Gastrocnemius medialis (tissue), 4 donors: Measurements from ENCODE around the gene MPPED2.

ENCODE experiments used
- POLR2A ChIP-seq, 2 donors: fragments of 450-650 bp; IDR thresholded peaks; one replicate each; pipeline ENCODE4 v1.6.1; 2017; ENCODE audit warnings: antibody characterized with exemption in 2 of 2, mild to moderate bottlenecking in 2 of 2, moderate library complexity in 2 of 2
- TF ChIP-seq, protein P1 (sequence below), 5 experiments: fragments of 450-650 bp in 3 of 5; fragments of 200-600 bp in 2 of 5; sonication (generic) in 2 of 5; IDR thresholded peaks in 4 of 5; conservative IDR thresholded peaks in 1 of 5; 1 replicate in 4 of 5; 2 replicates in 1 of 5; pipeline ENCODE4 v1.5.1; 2016 to 2019; ENCODE audit warnings: antibody characterized with exemption in 5 of 5, mild to moderate bottlenecking in 3 of 5, moderate library complexity in 3 of 5

DNA sequence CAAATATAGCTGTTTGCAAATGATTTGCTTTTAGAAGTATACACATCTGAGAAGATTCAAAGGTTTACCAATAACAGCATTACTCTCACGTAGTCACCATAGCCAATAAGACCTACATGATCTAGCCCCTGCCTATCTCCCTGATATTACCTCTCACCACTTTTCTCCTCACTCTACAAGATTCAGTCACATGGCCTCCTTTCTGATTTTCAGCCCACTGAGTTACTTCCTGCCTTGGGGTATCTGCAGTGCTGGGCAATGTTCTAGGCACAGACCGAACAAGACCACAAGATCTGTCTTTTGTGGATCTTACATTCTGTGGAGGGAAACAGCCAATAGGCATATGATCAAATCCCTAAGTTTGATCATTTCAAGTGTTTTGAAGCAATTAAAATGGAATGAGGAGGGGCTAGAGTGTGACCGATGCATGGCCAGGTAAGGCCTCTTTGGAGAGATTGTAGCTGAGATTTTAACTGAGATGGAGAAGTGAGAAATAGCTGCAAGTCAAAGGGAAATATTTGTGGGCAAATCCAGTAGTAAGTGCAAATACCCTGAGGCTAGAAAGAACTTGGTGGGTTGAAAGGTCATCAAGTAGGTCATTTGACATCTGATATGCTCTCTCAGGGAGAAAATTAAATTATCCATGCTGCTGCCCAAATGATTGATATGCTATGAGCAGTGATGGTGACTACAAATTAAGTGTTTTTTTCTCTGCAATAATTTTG, 220.2 kb downstream of the MPPED2 start:
- TF ChIP-seq, protein P1, sequence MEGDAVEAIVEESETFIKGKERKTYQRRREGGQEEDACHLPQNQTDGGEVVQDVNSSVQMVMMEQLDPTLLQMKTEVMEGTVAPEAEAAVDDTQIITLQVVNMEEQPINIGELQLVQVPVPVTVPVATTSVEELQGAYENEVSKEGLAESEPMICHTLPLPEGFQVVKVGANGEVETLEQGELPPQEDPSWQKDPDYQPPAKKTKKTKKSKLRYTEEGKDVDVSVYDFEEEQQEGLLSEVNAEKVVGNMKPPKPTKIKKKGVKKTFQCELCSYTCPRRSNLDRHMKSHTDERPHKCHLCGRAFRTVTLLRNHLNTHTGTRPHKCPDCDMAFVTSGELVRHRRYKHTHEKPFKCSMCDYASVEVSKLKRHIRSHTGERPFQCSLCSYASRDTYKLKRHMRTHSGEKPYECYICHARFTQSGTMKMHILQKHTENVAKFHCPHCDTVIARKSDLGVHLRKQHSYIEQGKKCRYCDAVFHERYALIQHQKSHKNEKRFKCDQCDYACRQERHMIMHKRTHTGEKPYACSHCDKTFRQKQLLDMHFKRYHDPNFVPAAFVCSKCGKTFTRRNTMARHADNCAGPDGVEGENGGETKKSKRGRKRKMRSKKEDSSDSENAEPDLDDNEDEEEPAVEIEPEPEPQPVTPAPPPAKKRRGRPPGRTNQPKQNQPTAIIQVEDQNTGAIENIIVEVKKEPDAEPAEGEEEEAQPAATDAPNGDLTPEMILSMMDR (IDR thresholded peaks at IDR 0.05 in 4 of 5, conservative IDR thresholded peaks at IDR 0.05 in 1 of 5), result no peak
- TF ChIP-seq POLR2A (IDR thresholded peaks at IDR 0.05), result no peak
